ENCODE results near the gene PPCDC. TPM values are rescaled to one million over a fixed set of nuclear protein-coding genes. Genes with fewer than 3 reads are reported as not detected.

The PPCDC gene
- total RNA-seq, 5 donors from 2014 or later (not counting 1 experiment from before 2014, with no cell fraction given), result 9.3 to 14.3 (median 11.8) TPM

DNA sequence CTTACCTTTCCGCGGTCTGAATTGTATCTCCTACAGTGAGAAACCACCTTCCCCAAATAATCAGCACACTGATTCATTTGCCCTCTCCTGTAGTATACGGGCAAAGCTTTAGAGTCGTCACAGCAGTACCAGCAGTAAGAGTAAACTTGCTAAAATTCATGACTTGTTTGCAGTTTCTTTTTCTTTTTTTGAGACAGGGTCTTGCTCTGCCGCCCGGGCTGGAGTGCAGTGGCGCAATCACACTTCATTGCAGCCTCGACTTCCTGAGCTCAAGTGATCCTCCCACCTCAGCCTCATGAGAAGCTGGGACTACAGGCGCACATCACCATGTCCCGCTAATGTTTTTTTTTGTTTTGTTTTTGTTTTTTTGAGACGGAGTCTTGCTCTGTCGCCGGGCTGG lies 16.2 kb upstream of the PPCDC start:
- ChIA-PET CTCF (no interaction called here), POLR2A (interaction anchor here in 1 of 2 donors (0.6 kb wide), 1 partner anchor 372 kb away, joined by 7 read pairs; no protein-coding TSS in a partner anchor)
- H3K9me3 ChIP-seq, result no peaks in the 10 kb centered on the region
- peaks cover 6 to 15% (median 7%) of the 10 kb centered on the region in 3 donors for H3K4me1 Mint-ChIP-seq
- H3K27ac ChIP-seq (ENCODE audit: low read length), result no peak overlapping the region
- no peak overlapping the region for H3K4me3 ChIP-seq (ENCODE audit: control insufficient read depth in 1 of 2, extremely low read depth in 1 of 2, low read length in 1 of 2)
- DNase-seq (no peak), ATAC-seq (replicated peaks in 1 of 4) (no peak)
- WGBS (ENCODE audit: insufficient coverage), result 76% methylated on average over 7 of the region's 13 CpGs
- no peaks in the 10 kb centered on the region for H3K9me3 Mint-ChIP-seq
- no peak overlapping the region for H3K27ac Mint-ChIP-seq
- H3K27me3 Mint-ChIP-seq, result peaks cover 3 to 10% of the 10 kb centered on the region in 2 donors
- H3K4me1 ChIP-seq (ENCODE audit: control insufficient read depth in 1 of 2, extremely low read depth in 1 of 2, insufficient read depth in 2 of 2, low read length in 2 of 2), result no peaks in the 10 kb centered on the region
- no peaks in the 10 kb centered on the region for H3K36me3 Mint-ChIP-seq
- H3K4me3 Mint-ChIP-seq, result no peak overlapping the region
- no peaks in the 10 kb centered on the region for H3K36me3 ChIP-seq (ENCODE audit: control insufficient read depth in 2 of 2, extremely low read depth in 1 of 2, insufficient read depth in 1 of 2, low read length in 1 of 2)
- peaks cover 0 to 11% of the 10 kb centered on the region in 2 experiments for H3K27me3 ChIP-seq (replicated peaks in 1 of 2; ENCODE audit: control insufficient read depth in 2 of 2, extremely low read depth in 1 of 2, insufficient read depth in 2 of 2, low read length in 1 of 2)

- peaks cover 0 to 7% of the 10 kb centered on the region in 2 donors for H3K27me3 Mint-ChIP-seq
- peaks cover 6 to 15% (median 7%) of the 10 kb centered on the region in 3 donors for H3K4me1 Mint-ChIP-seq
- DNase-seq (no peak), ATAC-seq (replicated peaks in 1 of 4) (no peak)
- H3K9me3 ChIP-seq, result no peaks in the 10 kb centered on the region
- no CpG with 5 or more reads among the region's 5 CpGs for WGBS (ENCODE audit: insufficient coverage)
- no peaks in the 10 kb centered on the region for H3K9me3 Mint-ChIP-seq
- no peaks in the 10 kb centered on the region for H3K36me3 ChIP-seq (ENCODE audit: control insufficient read depth in 2 of 2, extremely low read depth in 1 of 2, insufficient read depth in 1 of 2, low read length in 1 of 2)
- ChIA-PET POLR2A (interaction anchor here in 1 of 2 donors (0.6 kb wide), 1 partner anchor 202 kb away, joined by 3 read pairs; no protein-coding TSS in a partner anchor), CTCF (interaction anchor here in 1 of 2 donors (0.7 kb wide), 1 partner anchor 44 kb away, joined by 4 read pairs; no protein-coding TSS in a partner anchor)
- H3K27ac ChIP-seq (ENCODE audit: low read length), result no peak overlapping the region
- H3K27ac Mint-ChIP-seq, result no peak overlapping the region
- H3K4me3 Mint-ChIP-seq, result no peak overlapping the region
- no peaks in the 10 kb centered on the region for H3K36me3 Mint-ChIP-seq
- no peak overlapping the region for H3K4me3 ChIP-seq (ENCODE audit: control insufficient read depth in 1 of 2, extremely low read depth in 1 of 2, low read length in 1 of 2)
- peaks cover 0 to 13% of the 10 kb centered on the region in 2 experiments for H3K27me3 ChIP-seq (replicated peaks in 1 of 2; ENCODE audit: control insufficient read depth in 2 of 2, extremely low read depth in 1 of 2, insufficient read depth in 2 of 2, low read length in 1 of 2)
- H3K4me1 ChIP-seq (ENCODE audit: control insufficient read depth in 1 of 2, extremely low read depth in 1 of 2, insufficient read depth in 2 of 2, low read length in 2 of 2), result no peaks in the 10 kb centered on the region
Observed at GRCh38 chr15:75008221-75008625, 15.2 kb upstream of the PPCDC start.

GRCh38 chr15:75008629-75009326 lies 14.6 kb upstream of the PPCDC start:
- POLR2A ChIA-PET, result interaction anchor here in 1 of 2 donors (0.6 kb wide), 1 partner anchor 201 kb away, joined by 3 read pairs; no protein-coding TSS in a partner anchor
- H3K36me3 Mint-ChIP-seq, result no peaks in the 10 kb centered on the region
- DNase-seq (no peak), ATAC-seq (replicated peaks in 1 of 4) (no peak)
- H3K27me3 Mint-ChIP-seq, result peaks cover 0 to 7% of the 10 kb centered on the region in 2 donors
- CTCF ChIA-PET, result no interaction called here
- H3K27me3 ChIP-seq (replicated peaks in 1 of 2; ENCODE audit: control insufficient read depth in 2 of 2, extremely low read depth in 1 of 2, insufficient read depth in 2 of 2, low read length in 1 of 2), result peaks cover 0 to 13% of the 10 kb centered on the region in 2 experiments
- no peaks in the 10 kb centered on the region for H3K9me3 Mint-ChIP-seq
- no peak overlapping the region for H3K4me3 ChIP-seq (ENCODE audit: control insufficient read depth in 1 of 2, extremely low read depth in 1 of 2, low read length in 1 of 2)
- no peak overlapping the region for H3K27ac Mint-ChIP-seq
- no peaks in the 10 kb centered on the region for H3K4me1 ChIP-seq (ENCODE audit: control insufficient read depth in 1 of 2, extremely low read depth in 1 of 2, insufficient read depth in 2 of 2, low read length in 2 of 2)
- H3K9me3 ChIP-seq, result no peaks in the 10 kb centered on the region
- H3K4me1 Mint-ChIP-seq, result peaks cover 6 to 15% (median 7%) of the 10 kb centered on the region in 3 donors
- WGBS (ENCODE audit: insufficient coverage), result no CpG with 5 or more reads among the region's 6 CpGs
- H3K4me3 Mint-ChIP-seq, result no peak overlapping the region
- H3K36me3 ChIP-seq (ENCODE audit: control insufficient read depth in 2 of 2, extremely low read depth in 1 of 2, insufficient read depth in 1 of 2, low read length in 1 of 2), result no peaks in the 10 kb centered on the region
- no peak overlapping the region for H3K27ac ChIP-seq (ENCODE audit: low read length)

- peaks cover 0 to 8% of the 10 kb centered on the region in 2 experiments for H3K27me3 ChIP-seq (replicated peaks in 1 of 2; ENCODE audit: control insufficient read depth in 2 of 2, extremely low read depth in 1 of 2, insufficient read depth in 2 of 2, low read length in 1 of 2)
- H3K36me3 ChIP-seq (ENCODE audit: control insufficient read depth in 2 of 2, extremely low read depth in 1 of 2, insufficient read depth in 1 of 2, low read length in 1 of 2), result no peaks in the 10 kb centered on the region
- POLR2A ChIA-PET, result no interaction called here
- Mint-ChIP-seq H3K9me3 (no peaks in the 10 kb centered on the region), H3K36me3 (no peaks in the 10 kb centered on the region), H3K27me3 (no peaks in the 10 kb centered on the region), H3K27ac (no peak overlapping the region), H3K4me1 (no peaks in the 10 kb centered on the region), H3K4me3 (no peak overlapping the region)
- no peaks in the 10 kb centered on the region for H3K4me1 ChIP-seq (ENCODE audit: control insufficient read depth in 1 of 2, extremely low read depth in 1 of 2, insufficient read depth in 2 of 2, low read length in 2 of 2)
- ATAC-seq (replicated peaks in 1 of 4), result no peak
- H3K9me3 ChIP-seq, result no peaks in the 10 kb centered on the region
- CTCF ChIA-PET, result no interaction called here
- WGBS (ENCODE audit: insufficient coverage), result 93% methylated on average over 13 of the region's 15 CpGs
- no peak overlapping the region for H3K27ac ChIP-seq (ENCODE audit: low read length)
- no peak for DNase-seq
- H3K4me3 ChIP-seq (ENCODE audit: control insufficient read depth in 1 of 2, extremely low read depth in 1 of 2, low read length in 1 of 2), result no peak overlapping the region
Observed at GRCh38 chr15:75016431-75016830, 7.0 kb upstream of the PPCDC start.

DNA sequence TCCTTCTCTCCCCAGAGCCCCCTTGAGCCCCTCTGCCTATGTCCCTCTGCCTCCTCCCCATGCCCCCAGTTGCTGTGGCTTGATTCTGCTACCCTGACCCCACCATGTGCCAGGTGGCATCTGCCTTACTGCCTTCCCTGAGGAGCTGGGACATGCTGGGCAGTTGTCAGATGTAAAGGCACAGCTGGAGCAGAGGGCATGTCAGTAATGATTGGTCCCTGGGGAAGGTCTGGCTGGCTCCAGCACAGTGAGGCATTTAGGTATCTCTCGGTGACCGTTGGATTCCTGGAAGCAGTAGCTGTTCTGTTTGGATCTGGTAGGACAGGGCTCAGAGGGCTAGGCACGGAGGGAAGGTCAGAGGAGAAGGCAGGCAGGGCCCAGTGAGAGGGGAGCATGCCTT lies 3.5 kb upstream of the PPCDC start:
- no peaks in the 10 kb centered on the region for H3K36me3 Mint-ChIP-seq
- ChIA-PET CTCF (no interaction called here), POLR2A (no interaction called here)
- H3K4me1 Mint-ChIP-seq, result peaks cover 13 to 19% (median 14%) of the 10 kb centered on the region in 3 donors
- Histone ChIP-seq H3K36me3 (ENCODE audit: control insufficient read depth in 2 of 2, extremely low read depth in 1 of 2, insufficient read depth in 1 of 2, low read length in 1 of 2) (no peaks in the 10 kb centered on the region), H3K4me1 (ENCODE audit: control insufficient read depth in 1 of 2, extremely low read depth in 1 of 2, insufficient read depth in 2 of 2, low read length in 2 of 2) (peaks cover 5 to 20% of the 10 kb centered on the region in 2 experiments), H3K27ac (ENCODE audit: low read length) (no peak overlapping the region), H3K9me3 (no peaks in the 10 kb centered on the region), H3K4me3 (ENCODE audit: control insufficient read depth in 1 of 2, extremely low read depth in 1 of 2, low read length in 1 of 2) (no peak overlapping the region), H3K27me3 (replicated peaks in 1 of 2; ENCODE audit: control insufficient read depth in 2 of 2, extremely low read depth in 1 of 2, insufficient read depth in 2 of 2, low read length in 1 of 2) (no peaks in the 10 kb centered on the region)
- H3K27me3 Mint-ChIP-seq, result no peaks in the 10 kb centered on the region
- no peak overlapping the region for H3K4me3 Mint-ChIP-seq
- H3K27ac Mint-ChIP-seq, result no peak overlapping the region
- no peak for DNase-seq
- ATAC-seq (replicated peaks in 1 of 4), result no peak
- WGBS (ENCODE audit: insufficient coverage), result 83% methylated on average over 1 of the region's 3 CpGs
- no peaks in the 10 kb centered on the region for H3K9me3 Mint-ChIP-seq

GRCh38 chr15:75021341-75021740 lies 2.0 kb upstream of the PPCDC start:
- H3K27ac Mint-ChIP-seq, result no peak overlapping the region
- Histone ChIP-seq H3K27me3 (replicated peaks in 1 of 2; ENCODE audit: control insufficient read depth in 2 of 2, extremely low read depth in 1 of 2, insufficient read depth in 2 of 2, low read length in 1 of 2) (no peaks in the 10 kb centered on the region), H3K27ac (ENCODE audit: low read length) (no peak overlapping the region), H3K36me3 (ENCODE audit: control insufficient read depth in 2 of 2, extremely low read depth in 1 of 2, insufficient read depth in 1 of 2, low read length in 1 of 2) (peaks cover 0 to 2% of the 10 kb centered on the region in 2 donors), H3K4me1 (ENCODE audit: control insufficient read depth in 1 of 2, extremely low read depth in 1 of 2, insufficient read depth in 2 of 2, low read length in 2 of 2) (peaks cover 5 to 24% of the 10 kb centered on the region in 2 experiments), H3K4me3 (ENCODE audit: control insufficient read depth in 1 of 2, extremely low read depth in 1 of 2, low read length in 1 of 2) (no peak overlapping the region), H3K9me3 (no peaks in the 10 kb centered on the region)
- no peak overlapping the region for H3K4me3 Mint-ChIP-seq
- ChIA-PET POLR2A (no interaction called here), CTCF (no interaction called here)
- no peaks in the 10 kb centered on the region for H3K36me3 Mint-ChIP-seq
- 79% methylated on average over 3 of the region's 8 CpGs for WGBS (ENCODE audit: insufficient coverage)
- no peaks in the 10 kb centered on the region for H3K27me3 Mint-ChIP-seq
- H3K9me3 Mint-ChIP-seq, result no peaks in the 10 kb centered on the region
- H3K4me1 Mint-ChIP-seq, result peaks cover 19 to 25% (median 20%) of the 10 kb centered on the region in 3 donors
- ATAC-seq (replicated peaks in 1 of 4) (no peak), DNase-seq (no peak)

All from T-cell (primary cell).